Esophagus muscularis mucosa (tissue), 4 donors: ENCODE results near the gene PPA2. TPM values are rescaled to one million over a fixed set of nuclear protein-coding genes. Genes with fewer than 3 reads are reported as not detected.
A peak's percentile ranks its signal among the peaks of the same experiment; 100 is the strongest.

ENCODE experiments used
- DNase-seq: peaks from one replicate; pipeline ENCODE4 v3.0.0-alpha.2; 2017; ENCODE audit errors: extremely low spot score
- H3K27ac ChIP-seq, 4 donors: fragments of 200-600 bp; sonication (generic); replicated peaks in 1 of 4; 1 replicate in 3 of 4; 2 replicates in 1 of 4; pipeline ENCODE4 v1.5.1; 2016 to 2019; ENCODE audit warnings: mild to moderate bottlenecking in 1 of 4
- H3K27me3 ChIP-seq, 4 donors: fragments of 200-600 bp; sonication (generic); one replicate each; pipeline versions ENCODE4 v1.5.1 to v1.6.0; 2016 to 2019
- H3K36me3 ChIP-seq, 4 donors: fragments of 200-600 bp; sonication (generic); one replicate each; pipeline ENCODE4 v1.5.1; 2016 to 2019
- H3K4me1 ChIP-seq, 4 donors: fragments of 200-600 bp; sonication (generic); one replicate each; pipeline ENCODE4 v1.5.1; 2016 to 2019
- H3K4me3 ChIP-seq, 4 donors: fragments of 200-600 bp; sonication (generic); 1 replicate in 2 of 4; 2 replicates in 2 of 4; pipeline ENCODE4 v1.5.1; 2016 to 2019; ENCODE audit warnings: mild to moderate bottlenecking in 4 of 4, moderate library complexity in 1 of 4
- H3K9me3 ChIP-seq, 4 donors: fragments of 200-600 bp; sonication (generic); 1 replicate in 3 of 4; 2 replicates in 1 of 4; pipeline ENCODE4 v1.5.1; 2016 to 2019
- CTCF ChIP-seq, 3 experiments: fragments of 200-600 bp in 2 of 3; fragments of 450-650 bp in 1 of 3; sonication (generic) in 2 of 3; IDR thresholded peaks; one replicate each; pipeline ENCODE4 v1.5.1; 2017 to 2019; ENCODE audit warnings: antibody characterized with exemption in 3 of 3, mild to moderate bottlenecking in 2 of 3, moderate library complexity in 1 of 3
- EP300 ChIP-seq: sonication (generic); formaldehyde crosslinking; IDR thresholded peaks from one replicate; pipeline ENCODE4 v1.6.1; 2017; ENCODE audit warnings: antibody characterized with exemption
- POLR2A ChIP-seq: fragments of 450-650 bp; IDR thresholded peaks from one replicate; pipeline ENCODE4 v1.6.1; 2017; ENCODE audit warnings: antibody characterized with exemption, moderate library complexity, mild to moderate bottlenecking, low read depth
- POLR2AphosphoS5 ChIP-seq, 2 donors: sonication (generic); formaldehyde crosslinking; IDR thresholded peaks; one replicate each; pipeline ENCODE4 v1.6.1; 2017; ENCODE audit warnings: antibody characterized with exemption in 2 of 2
- WGBS: methylation state at CpG from one replicate; pipeline ENCODE4 v1.1.5; 2018; 5-methylcytosine and 5-hydroxymethylcytosine counted together
- intact Hi-C: fragments of 100-400 bp; cut with DNase I; formaldehyde crosslinking; loops from one replicate; pipeline ENCODE4 v1.15.1; 2023
- total RNA-seq, 4 donors: library from RNA; depleted of rRNA; stranded (reverse); fragments of >200 nt; gene quantifications; one replicate each; pipeline versions ENCODE4 v1.1.0 to v1.2.1, GENCODE V29; 2016

PPA2 gene
- total RNA-seq, 4 donors from 2014 or later = 65.6 to 100 (median 72.5) TPM

- 81% methylated on average over 3 of the region's 3 CpGs for WGBS
- no peak overlapping the region for H3K27ac ChIP-seq
- H3K27me3 ChIP-seq = no peaks in the 10 kb centered on the region
- no peak for TF ChIP-seq CTCF (IDR thresholded peaks at IDR 0.05)
- no peak for TF ChIP-seq EP300
- no peak for TF ChIP-seq POLR2AphosphoS5 (IDR thresholded peaks at IDR 0.05)
- TF ChIP-seq POLR2A = no peak
- intact Hi-C loops = no loop called here
- H3K9me3 ChIP-seq = no peaks in the 10 kb centered on the region
- no peaks in the 10 kb centered on the region for H3K4me1 ChIP-seq
- H3K36me3 ChIP-seq = no peaks in the 10 kb centered on the region
- no peak for DNase-seq
- no peak overlapping the region for H3K4me3 ChIP-seq
Observed at GRCh38 chr4:105483840-105484239, 10.0 kb upstream of the PPA2 start.

GRCh38 chr4:105474099-105474518 lies 247 bp upstream of the PPA2 start:
- Histone ChIP-seq H3K4me1 (peaks cover 24 to 38% (median 34%) of the 10 kb centered on the region in 4 donors), H3K27me3 (no peaks in the 10 kb centered on the region), H3K36me3 (no peaks in the 10 kb centered on the region), H3K4me3 (peak overlapping the region; percentile 86 to 97 (median 94)), H3K9me3 (no peaks in the 10 kb centered on the region), H3K27ac (peak overlapping the region; percentile 99 to 100 (median 100))
- DNase-seq = peak; percentile 93
- TF ChIP-seq EP300 (no peak), CTCF (IDR thresholded peaks at IDR 0.05) (peak; percentile 84 to 95 (median 87))
- WGBS = 22% methylated on average over 12 of the region's 23 CpGs
- intact Hi-C loops = loop anchor here (5.0 kb wide), 2 partner anchors 217 to 233 kb away; partner anchors contain the start of genes GSTCD and INTS12

DNA sequence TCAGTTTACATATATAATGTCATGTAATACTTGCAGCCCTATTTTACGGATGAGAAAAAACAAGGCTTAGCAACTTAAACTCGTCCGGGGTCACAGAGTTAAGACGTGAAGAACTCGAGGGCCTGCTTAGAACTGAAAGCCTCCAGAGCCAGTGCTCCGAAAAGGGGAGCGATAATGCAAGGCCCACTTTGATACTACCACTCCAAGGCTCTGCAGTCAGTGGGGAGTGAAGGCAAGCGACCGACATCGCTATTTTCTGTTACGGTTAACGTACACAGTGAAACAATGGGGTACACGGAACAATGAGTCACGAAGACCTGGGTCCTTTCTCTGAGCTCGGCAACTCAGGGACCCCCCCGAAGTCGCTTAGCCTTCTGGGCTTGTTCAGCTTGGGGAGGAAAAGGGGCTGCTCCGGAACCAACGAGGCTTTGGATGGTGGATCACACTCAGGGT lies 965 bp downstream of the PPA2 start:
- intact Hi-C loops = loop anchor here (5.0 kb wide), 2 partner anchors 216 to 234 kb away; partner anchors contain the start of genes GSTCD and INTS12
- DNase-seq = no peak
- no peak for TF ChIP-seq POLR2A
- TF ChIP-seq EP300 = no peak
- no peak for TF ChIP-seq CTCF (IDR thresholded peaks at IDR 0.05)
- TF ChIP-seq POLR2AphosphoS5 (IDR thresholded peaks at IDR 0.05) = no peak
- 6% methylated on average over 18 of the region's 19 CpGs for WGBS
- H3K27me3 ChIP-seq = no peaks in the 10 kb centered on the region
- H3K4me1 ChIP-seq = peaks cover 28 to 50% (median 42%) of the 10 kb centered on the region in 4 donors
- H3K4me3 ChIP-seq = peak overlapping the region; percentile 86 to 97 (median 94)
- peak overlapping the region; percentile 99 to 100 (median 100) for H3K27ac ChIP-seq
- no peaks in the 10 kb centered on the region for H3K36me3 ChIP-seq
- H3K9me3 ChIP-seq = no peaks in the 10 kb centered on the region

- H3K9me3 ChIP-seq = no peaks in the 10 kb centered on the region
- H3K27ac ChIP-seq = peak overlapping the region; percentile 99 to 100 (median 100)
- 16% methylated on average over 10 of the region's 10 CpGs for WGBS
- H3K36me3 ChIP-seq = peaks cover 0 to 6% (median 2%) of the 10 kb centered on the region in 4 donors
- H3K4me1 ChIP-seq = peaks cover 28 to 61% (median 44%) of the 10 kb centered on the region in 4 donors
- DNase-seq = peak; percentile 93
- no peaks in the 10 kb centered on the region for H3K27me3 ChIP-seq
- TF ChIP-seq POLR2A (no peak), EP300 (no peak), POLR2AphosphoS5 (IDR thresholded peaks at IDR 0.05) (no peak), CTCF (IDR thresholded peaks at IDR 0.05) (peak; percentile 56 to 80 (median 69))
- intact Hi-C loops = loop anchor here (2.0 to 5.0 kb wide), 3 partner anchors 214 to 331 kb away; partner anchors contain the start of genes GSTCD and INTS12
- peak overlapping the region; percentile 86 to 97 (median 94) for H3K4me3 ChIP-seq
Observed at GRCh38 chr4:105471566-105472176, 2.2 kb downstream of the PPA2 start.
